IMR-90 (cell line): Measurements from ENCODE around the gene FXYD4. TPM values are rescaled to one million over a fixed set of nuclear protein-coding genes. Genes with fewer than 3 reads are reported as not detected.

ENCODE experiments used
- ATAC-seq: fragments of 200-7000 bp; cut with Tn5 transposase; 2 replicates; pipeline ENCODE4 v1.9.1; 2020; ENCODE audit warnings: low read depth, mild to moderate bottlenecking, moderate library complexity
- BruUV-seq: library from RNA; stranded (reverse); fragments of 400-500 nt; replicated peaks from 2 replicates; lab custom pipeline; 2021; lab: Mats Ljungman, UMichigan
- CTCF ChIA-PET: fragments of 300-600 bp; formaldehyde crosslinking; extraction: SDS; loops from one replicate; lab custom pipeline; 2021; ENCODE audit warnings: antibody characterized with exemption; lab: Yijun Ruan, JAX
- POLR2A ChIA-PET: fragments of 300-600 bp; sonication (Branson Sonifier 250); formaldehyde crosslinking; loops from one replicate; lab custom pipeline; 2022; ENCODE audit warnings: antibody characterized with exemption; ENCODE audit not compliant: unreplicated experiment; lab: Charles Lee
- DNase-seq: peaks from one replicate; pipeline ENCODE4 v3.0.0; 2013
- H2AFZ ChIP-seq: replicated peaks from 2 replicates; pipeline ENCODE3; 2013; ENCODE audit warnings: low read length, mild to moderate bottlenecking; ENCODE audit not compliant: poor library complexity
- H2AK5ac ChIP-seq: 2 replicates; pipeline ENCODE4 v1.6.1; 2013; ENCODE audit warnings: low read depth, low read length, inconsistent platforms
- H2AK9ac ChIP-seq: replicated peaks from 2 replicates; pipeline ENCODE3; 2013; ENCODE audit warnings: mild to moderate bottlenecking, low read depth, low read length, moderate library complexity; ENCODE audit not compliant: poor library complexity
- H2BK120ac ChIP-seq: 2 replicates; pipeline ENCODE4 v1.6.1; 2013; ENCODE audit warnings: low read depth, low read length, inconsistent platforms
- H2BK15ac ChIP-seq: 3 replicates; pipeline ENCODE4 v1.6.1; 2013; ENCODE audit warnings: low read depth, low read length, inconsistent platforms
- H2BK20ac ChIP-seq: 2 replicates; pipeline ENCODE4 v1.6.1; 2013; ENCODE audit warnings: low read depth, mild to moderate bottlenecking, inconsistent platforms, low read length, moderate library complexity
- H2BK5ac ChIP-seq: 2 replicates; pipeline ENCODE4 v1.6.1; 2013; ENCODE audit warnings: mild to moderate bottlenecking, low read depth, low read length, inconsistent platforms; ENCODE audit not compliant: poor library complexity, severe bottlenecking
- H3K14ac ChIP-seq: replicated peaks from 2 replicates; pipeline ENCODE4 v1.6.1; 2013; ENCODE audit warnings: low read depth, low read length, inconsistent platforms
- H3K18ac ChIP-seq: 2 replicates; pipeline ENCODE4 v1.6.1; 2013; ENCODE audit warnings: low read depth, low read length, control low read depth
- H3K23ac ChIP-seq: 2 replicates; pipeline ENCODE4 v1.6.1; 2013; ENCODE audit warnings: low read depth, low read length, inconsistent platforms
- H3K27ac ChIP-seq: 2 replicates; pipeline ENCODE4 v1.5.1; 2013; ENCODE audit warnings: mild to moderate bottlenecking, control low read depth, low read length; ENCODE audit not compliant: insufficient read depth
- H3K27me3 ChIP-seq: 2 replicates; pipeline ENCODE4 v1.6.1; 2013; ENCODE audit warnings: low read length; ENCODE audit not compliant: control insufficient read depth, insufficient read depth
- H3K36me3 ChIP-seq: 2 replicates; pipeline ENCODE4 v1.6.1; 2013; ENCODE audit warnings: low read length, mixed read lengths; ENCODE audit not compliant: control insufficient read depth, insufficient read depth
- H3K4ac ChIP-seq: 2 replicates; pipeline ENCODE4 v1.6.1; 2013; ENCODE audit warnings: low read depth, low read length, inconsistent platforms
- H3K4me1 ChIP-seq: 2 replicates; pipeline ENCODE4 v1.6.1; 2013; ENCODE audit warnings: low read length, mixed read lengths; ENCODE audit not compliant: control insufficient read depth, insufficient read depth
- H3K4me2 ChIP-seq: 2 replicates; pipeline ENCODE4 v1.6.1; 2013; ENCODE audit warnings: low read depth, mild to moderate bottlenecking, control low read depth, low read length, moderate library complexity
- H3K4me3 ChIP-seq: 2 replicates; pipeline ENCODE4 v1.5.1; 2013; ENCODE audit warnings: low read depth, mild to moderate bottlenecking, control low read depth, low read length, moderate library complexity; ENCODE audit not compliant: insufficient read depth
- H3K56ac ChIP-seq: 2 replicates; pipeline ENCODE4 v1.6.1; 2013; ENCODE audit warnings: low read length, inconsistent platforms; ENCODE audit not compliant: insufficient read depth; ENCODE audit errors: extremely low read depth
- H3K79me1 ChIP-seq, 2 experiments: 2 replicates each; pipeline ENCODE4 v1.6.1; 2013; ENCODE audit warnings: low read length in 2 of 2, inconsistent platforms in 1 of 2, low read depth in 1 of 2
- H3K9ac ChIP-seq: 2 replicates; pipeline ENCODE4 v1.6.1; 2013; ENCODE audit warnings: low read depth, low read length, control low read depth
- H3K9me1 ChIP-seq: 2 replicates; pipeline ENCODE4 v1.6.1; 2013; ENCODE audit warnings: low read length, inconsistent platforms; ENCODE audit not compliant: insufficient read depth
- H3K9me3 ChIP-seq: 2 replicates; pipeline ENCODE4 v1.6.1; 2013; ENCODE audit warnings: low read length; ENCODE audit not compliant: control insufficient read depth, insufficient read depth
- H4K20me1 ChIP-seq: 2 replicates; pipeline ENCODE4 v1.6.1; 2013; ENCODE audit warnings: low read length, inconsistent platforms; ENCODE audit not compliant: insufficient read depth
- H4K5ac ChIP-seq: 2 replicates; pipeline ENCODE4 v1.6.1; 2013; ENCODE audit warnings: mild to moderate bottlenecking, low read depth, low read length, control low read depth
- H4K8ac ChIP-seq, 2 experiments: 2 replicates each; pipeline ENCODE4 v1.6.1; 2013; ENCODE audit warnings: low read depth in 2 of 2, low read length in 2 of 2, control low read depth in 1 of 2, inconsistent platforms in 1 of 2
- H4K91ac ChIP-seq: 2 replicates; pipeline ENCODE4 v1.6.1; 2013; ENCODE audit warnings: low read depth, low read length, inconsistent platforms; ENCODE audit not compliant: insufficient read depth
- MAFK ChIP-seq: IDR thresholded peaks from 2 replicates; pipeline ENCODE4 v1.6.1; 2012; ENCODE audit warnings: low read depth, low read length, improper control_type of control experiment
- NFE2L2 ChIP-seq: fragments of 150-350 bp; IDR thresholded peaks from 2 replicates; pipeline ENCODE4 v1.6.1; 2016; ENCODE audit warnings: low read depth, mild to moderate bottlenecking, low read length
- WGBS, 2 experiments: methylation state at CpG; one replicate each; pipeline versions ENCODE4 v1.1.5 to v1.1.7; 2013; ENCODE audit warnings: missing lambda C conversion rate in 2 of 2; ENCODE audit not compliant: insufficient read length in 1 of 2; ENCODE audit errors: extremely low coverage in 2 of 2; 5-methylcytosine and 5-hydroxymethylcytosine counted together
- dilution Hi-C: fragments of 300-500 bp; cut with HindIII; formaldehyde crosslinking; loops from one replicate; pipeline ENCODE4 v1.14.3; 2018; ENCODE audit warnings: low sequenced_read_pairs; ENCODE audit not compliant: unreplicated experiment
- in situ Hi-C: fragments of 300-500 bp; cut with MboI; formaldehyde crosslinking; loops from 3 replicates; pipeline ENCODE4 v1.14.3; 2019; ENCODE audit warnings: low sequenced_read_pairs, inconsistent platforms, mixed read lengths
- intact Hi-C: fragments of 100-400 bp; cut with micrococcal nuclease; formaldehyde crosslinking; loops from 2 replicates; pipeline ENCODE4 v1.10.0; 2022
- polyA plus RNA-seq, 3 experiments: library from polyadenylated mRNA; depleted of rRNA; stranded (reverse); fragments of >200 nt; gene quantifications; 2 replicates each; pipeline ENCODE4 v1.2.3, GENCODE V29; 2012; ENCODE audit warnings: low replicate concordance in 1 of 3
- total RNA-seq: library from RNA; depleted of rRNA; stranded (reverse); fragments of >200 nt; gene quantifications from 2 replicates; pipeline ENCODE4 v1.2.3, GENCODE V29; 2012

The FXYD4 gene
- total and polyA plus RNA-seq, 2 of the 4 experiments (the other 2 are of a cell fraction), result not detected

GRCh38 chr10:43385412-43386004 lies 14.1 kb downstream of the FXYD4 start:
- dilution Hi-C loops (no loop called here), in situ Hi-C loops (no loop called here), intact Hi-C loops (no loop called here)
- POLR2A ChIA-PET, result interaction anchor here (0.6 kb wide), 1 partner anchor 24 kb away, joined by 3 read pairs; no protein-coding TSS in a partner anchor
- Histone ChIP-seq H3K4me2 (no peak overlapping the region), H2AK5ac (no peak overlapping the region), H3K23ac (no peak overlapping the region), H2AK9ac (no peak overlapping the region), H3K9ac (no peak overlapping the region), H3K9me3 (no peaks in the 10 kb centered on the region), H2BK20ac (no peak overlapping the region), H2AFZ (no peak overlapping the region), H2BK15ac (no peak overlapping the region), H3K14ac (no peak overlapping the region), H3K79me1 (peaks cover 29 to 33% of the 10 kb centered on the region in 2 experiments), H4K8ac (no peak overlapping the region), H3K4ac (no peak overlapping the region), H4K91ac (no peak overlapping the region), H3K36me3 (peaks cover 38% of the 10 kb centered on the region), H3K4me1 (no peaks in the 10 kb centered on the region), H2BK5ac (no peak overlapping the region), H4K20me1 (peaks cover 47% of the 10 kb centered on the region), H2BK120ac (no peak overlapping the region), H3K18ac (no peak overlapping the region), H3K56ac (no peak overlapping the region), H3K9me1 (peaks cover 3% of the 10 kb centered on the region), H3K27ac (no peak overlapping the region), H4K5ac (no peak overlapping the region), H3K27me3 (no peaks in the 10 kb centered on the region), H3K4me3 (no peak overlapping the region)
- TF ChIP-seq MAFK (peak; percentile 63), NFE2L2 (no peak)
- no CpG with 5 or more reads among the region's 5 CpGs for WGBS, 2 experiments
- BruUV-seq, result no TSS peak
- DNase-seq (no peak), ATAC-seq (no peak)
- CTCF ChIA-PET, result no interaction called here
